Mesenchymal stem cell (in vitro differentiated cells and primary cell): ENCODE measurements around the gene SMC6.

Experiments
- DNase-seq: peaks from one replicate; pipeline ENCODE4 v3.0.0-alpha.2; 2013
- H2AFZ ChIP-seq: one replicate; pipeline ENCODE4 v1.6.1; 2013; ENCODE audit warnings: low read depth, mild to moderate bottlenecking, control low read depth, inconsistent platforms, low read length, moderate library complexity
- H2AK5ac ChIP-seq: 2 replicates; pipeline ENCODE4 v1.6.1; 2013; ENCODE audit warnings: low read length, moderate library complexity, mild to moderate bottlenecking, inconsistent platforms; ENCODE audit not compliant: severe bottlenecking
- H2BK120ac ChIP-seq: one replicate; pipeline ENCODE4 v1.6.1; 2013; ENCODE audit warnings: low read depth, mild to moderate bottlenecking, inconsistent platforms, low read length, moderate library complexity
- H2BK12ac ChIP-seq, 2 experiments: one replicate each; pipeline ENCODE4 v1.6.1; 2013; ENCODE audit warnings: inconsistent platforms in 2 of 2, low read length in 2 of 2, mild to moderate bottlenecking in 2 of 2, moderate library complexity in 2 of 2, control low read depth in 1 of 2
- H2BK15ac ChIP-seq: one replicate; pipeline ENCODE4 v1.6.1; 2013; ENCODE audit warnings: mild to moderate bottlenecking, low read depth, inconsistent platforms; ENCODE audit not compliant: poor library complexity, severe bottlenecking
- H2BK5ac ChIP-seq: 2 replicates; pipeline ENCODE4 v1.6.1; 2013; ENCODE audit warnings: low read depth, mild to moderate bottlenecking, low read length, control low read depth, inconsistent platforms; ENCODE audit not compliant: poor library complexity, severe bottlenecking
- H3K14ac ChIP-seq, 2 experiments: one replicate each; pipeline ENCODE4 v1.6.1; 2013; ENCODE audit warnings: inconsistent platforms in 2 of 2, low read length in 2 of 2, control low read depth in 1 of 2, mild to moderate bottlenecking in 1 of 2, moderate library complexity in 1 of 2
- H3K18ac ChIP-seq, 2 experiments: one replicate each; pipeline ENCODE4 v1.6.1; 2013; ENCODE audit warnings: inconsistent platforms in 2 of 2, low read length in 2 of 2, control low read depth in 1 of 2, low read depth in 1 of 2, mild to moderate bottlenecking in 1 of 2
- H3K23ac ChIP-seq, 2 experiments: one replicate each; pipeline ENCODE4 v1.6.1; 2013; ENCODE audit warnings: inconsistent platforms in 2 of 2, low read length in 2 of 2, mild to moderate bottlenecking in 2 of 2, moderate library complexity in 2 of 2, control low read depth in 1 of 2
- H3K27ac ChIP-seq: 2 replicates; pipeline ENCODE4 v1.5.1; 2013; ENCODE audit warnings: mild to moderate bottlenecking, moderate library complexity, low read length, control low read depth, inconsistent platforms; ENCODE audit not compliant: poor library complexity, severe bottlenecking
- H3K27me3 ChIP-seq, 2 experiments: 2 replicates each; pipeline versions ENCODE4 v1.6.1 to v1.7.0; 2013; ENCODE audit warnings: low read length in 2 of 2, mild to moderate bottlenecking in 2 of 2, moderate library complexity in 2 of 2, control low read depth in 1 of 2, inconsistent platforms in 1 of 2; ENCODE audit not compliant: control insufficient read depth in 1 of 2, insufficient read depth in 1 of 2
- H3K36me3 ChIP-seq, 2 experiments: 2 replicates each; pipeline versions ENCODE4 v1.6.1 to v1.7.0; 2013; ENCODE audit warnings: low read length in 2 of 2, control low read depth in 1 of 2, inconsistent platforms in 1 of 2, low read depth in 1 of 2, mild to moderate bottlenecking in 1 of 2; ENCODE audit not compliant: insufficient read depth in 2 of 2, control insufficient read depth in 1 of 2
- H3K4ac ChIP-seq, 2 experiments: one replicate each; pipeline ENCODE4 v1.6.1; 2013; ENCODE audit warnings: inconsistent platforms in 2 of 2, low read length in 2 of 2, mild to moderate bottlenecking in 2 of 2, moderate library complexity in 2 of 2, control low read depth in 1 of 2, low read depth in 1 of 2
- H3K4me1 ChIP-seq: 2 replicates; pipeline ENCODE4 v1.6.1; 2013; ENCODE audit warnings: low read depth, low read length, control low read depth; ENCODE audit not compliant: control insufficient read depth, insufficient read depth
- H3K4me2 ChIP-seq: 2 replicates; pipeline ENCODE4 v1.6.1; 2013; ENCODE audit warnings: low read length, mild to moderate bottlenecking, inconsistent platforms; ENCODE audit not compliant: poor library complexity, severe bottlenecking
- H3K4me3 ChIP-seq, 2 experiments: 2 replicates each; pipeline versions ENCODE4 v1.5.1 to v1.7.0; 2013; ENCODE audit warnings: low read length in 2 of 2, mild to moderate bottlenecking in 2 of 2, control low read depth in 1 of 2, low read depth in 1 of 2; ENCODE audit not compliant: insufficient read depth in 1 of 2
- H3K79me1 ChIP-seq: replicated peaks from 2 replicates; pipeline ENCODE4 v1.6.1; 2013; ENCODE audit warnings: mild to moderate bottlenecking, control low read depth, low read length, inconsistent platforms; ENCODE audit not compliant: poor library complexity, severe bottlenecking
- H3K9ac ChIP-seq: 2 replicates; pipeline ENCODE4 v1.7.0; 2013; ENCODE audit warnings: mild to moderate bottlenecking, low read length, moderate library complexity
- H3K9me3 ChIP-seq: 2 replicates; pipeline ENCODE4 v1.7.0; 2013; ENCODE audit warnings: mild to moderate bottlenecking, low read length; ENCODE audit not compliant: control insufficient read depth
- H4K8ac ChIP-seq: one replicate; pipeline ENCODE4 v1.6.1; 2013; ENCODE audit warnings: inconsistent platforms, mild to moderate bottlenecking, low read length, moderate library complexity
- H4K91ac ChIP-seq: one replicate; pipeline ENCODE4 v1.6.1; 2013; ENCODE audit warnings: mild to moderate bottlenecking, low read length, inconsistent platforms
- WGBS: methylation state at CpG from one replicate; pipeline ENCODE4 v1.1.7; 2013; ENCODE audit warnings: mixed read lengths; 5-methylcytosine and 5-hydroxymethylcytosine counted together

Gene SMC6

GRCh38 chr2:17636257-17636656 lies 117.4 kb downstream of the SMC6 start:
- Histone ChIP-seq H4K8ac (no peak overlapping the region), H2BK15ac (no peak overlapping the region), H2BK120ac (no peak overlapping the region), H3K4me3 (no peak overlapping the region), H3K9me3 (no peaks in the 10 kb centered on the region), H3K18ac (no peak overlapping the region), H3K79me1 (no peaks in the 10 kb centered on the region), H3K4me1 (peaks cover 3% of the 10 kb centered on the region), H4K91ac (no peak overlapping the region), H3K36me3 (no peaks in the 10 kb centered on the region), H3K27ac (no peak overlapping the region), H3K14ac (peak overlapping the region in 1 of 2 experiments; percentile 4), H2BK12ac (no peak overlapping the region), H2AFZ (no peak overlapping the region), H3K4ac (no peak overlapping the region), H3K27me3 (no peaks in the 10 kb centered on the region), H2BK5ac (no peak overlapping the region), H3K9ac (no peak overlapping the region), H3K23ac (no peak overlapping the region), H3K4me2 (no peak overlapping the region), H2AK5ac (no peak overlapping the region)
- WGBS: 93% methylated on average over 3 of the region's 3 CpGs
- DNase-seq: no peak

- Histone ChIP-seq H3K18ac (no peak overlapping the region), H3K14ac (peak overlapping the region in 1 of 2 experiments; percentile 31), H4K8ac (no peak overlapping the region), H3K36me3 (no peaks in the 10 kb centered on the region), H3K4me1 (peaks cover 3% of the 10 kb centered on the region), H2BK15ac (no peak overlapping the region), H3K9ac (no peak overlapping the region), H3K4ac (no peak overlapping the region), H3K79me1 (no peaks in the 10 kb centered on the region), H2BK120ac (no peak overlapping the region), H3K23ac (no peak overlapping the region), H3K9me3 (no peaks in the 10 kb centered on the region), H3K27ac (no peak overlapping the region), H2BK5ac (no peak overlapping the region), H3K4me2 (no peak overlapping the region), H2AFZ (no peak overlapping the region), H4K91ac (no peak overlapping the region), H2BK12ac (no peak overlapping the region), H2AK5ac (no peak overlapping the region), H3K27me3 (no peaks in the 10 kb centered on the region), H3K4me3 (no peak overlapping the region)
- 90% methylated on average over 4 of the region's 4 CpGs for WGBS
- no peak for DNase-seq
Observed at GRCh38 chr2:17634997-17635396, 118.6 kb downstream of the SMC6 start.

- Histone ChIP-seq H3K18ac (no peak overlapping the region), H3K27ac (no peak overlapping the region)
Observed at GRCh38 chr2:17630089-17630488, 123.5 kb downstream of the SMC6 start.

GRCh38 chr2:17628349-17629261 lies 125.0 kb downstream of the SMC6 start:
- Histone ChIP-seq H3K4me3 (no peak overlapping the region), H3K9ac (no peak overlapping the region), H4K91ac (no peak overlapping the region), H3K14ac (no peak overlapping the region), H3K4ac (no peak overlapping the region), H3K27ac (no peak overlapping the region), H3K36me3 (peaks cover 0 to 2% of the 10 kb centered on the region in 2 experiments), H2AFZ (no peak overlapping the region), H3K4me2 (no peak overlapping the region), H3K9me3 (no peaks in the 10 kb centered on the region), H3K18ac (no peak overlapping the region), H3K27me3 (no peaks in the 10 kb centered on the region), H4K8ac (no peak overlapping the region), H3K79me1 (no peaks in the 10 kb centered on the region), H2BK12ac (no peak overlapping the region), H2AK5ac (no peak overlapping the region), H2BK120ac (no peak overlapping the region), H3K23ac (no peak overlapping the region), H2BK15ac (no peak overlapping the region), H2BK5ac (no peak overlapping the region), H3K4me1 (peaks cover 6% of the 10 kb centered on the region)
- DNase-seq: no peak
- WGBS: 73% methylated on average over 2 of the region's 2 CpGs

More at GRCh38 chr2:17630089-17630488, 123.5 kb downstream of the SMC6 start:
- H2BK120ac ChIP-seq: no peak overlapping the region
- no peak overlapping the region for H2AFZ ChIP-seq
- DNase-seq: no peak
- no peaks in the 10 kb centered on the region for H3K27me3 ChIP-seq
- H3K4me2 ChIP-seq: no peak overlapping the region
- no peaks in the 10 kb centered on the region for H3K79me1 ChIP-seq
- no peak overlapping the region for H2AK5ac ChIP-seq
- WGBS: 98% methylated on average over 4 of the region's 4 CpGs
- H3K9me3 ChIP-seq: no peaks in the 10 kb centered on the region
- H3K9ac ChIP-seq: no peak overlapping the region
- no peak overlapping the region for H3K23ac ChIP-seq
- H4K91ac ChIP-seq: no peak overlapping the region
- no peak overlapping the region for H3K4me3 ChIP-seq
- H3K36me3 ChIP-seq: peaks cover 0 to 2% of the 10 kb centered on the region in 2 experiments
- H3K14ac ChIP-seq: no peak overlapping the region
- H3K4ac ChIP-seq: no peak overlapping the region
- H3K4me1 ChIP-seq: peaks cover 6% of the 10 kb centered on the region
- no peak overlapping the region for H4K8ac ChIP-seq
- no peak overlapping the region for H2BK12ac ChIP-seq
- no peak overlapping the region for H2BK15ac ChIP-seq
- no peak overlapping the region for H2BK5ac ChIP-seq
